Bronchus fibroblast of lung (primary cell): ENCODE measurements around the gene ITIH1. TPM values are rescaled to one million over a fixed set of nuclear protein-coding genes. Genes with fewer than 3 reads are reported as not detected.

Experiments
- total RNA-seq: library from RNA; depleted of rRNA; stranded (reverse); fragments of >200 nt; gene quantifications from 2 replicates; pipeline ENCODE4 v1.2.3, GENCODE V29; 2015

Gene ITIH1
- total RNA-seq = not detected in 2 replicates

GRCh38 chr3:52777127-52777958 is at the start of gene ITIH1:
Gene ITIH1, plus strand, starts transcription at chr3:52777599. Its CDS starts 17 bp downstream, at chr3:52777616.

GRCh38 chr3:52770496-52771333 is 6.7 kb upstream of the ITIH1 start, which contains the start of gene NEK4:
Gene NEK4, minus strand, starts transcription at chr3:52770940. Its CDS starts 194 bp downstream, at chr3:52770746.

GRCh38 chr3:52794612-52795099 is 17.3 kb downstream of the ITIH1 start, which contains the start of gene ITIH3:
Gene ITIH3, plus strand, starts transcription at chr3:52794796. Its CDS starts 8 bp downstream, at chr3:52794804.

GRCh38 chr3:52830535-52831258 is 53.3 kb downstream of the ITIH1 start, which contains the start of gene ITIH4:
Gene ITIH4, minus strand, starts transcription at chr3:52830672. Its CDS starts 30 bp downstream, at chr3:52830642.

GRCh38 chr3:52834871-52835501 is 57.6 kb downstream of the ITIH1 start, which contains the start of gene MUSTN1:
Gene MUSTN1, minus strand, starts transcription at chr3:52835019. Its CDS starts 71 bp downstream, at chr3:52834948.

Other genes with a start within 250 kb of the ITIH1 start
- 220 and 265 TPM in 2 replicates for gene NT5DC2, start 243.7 kb upstream of the ITIH1 start, total RNA-seq
- 1.2 and 20.8 TPM in 2 replicates for gene UQCC5, start 241.0 kb upstream of the ITIH1 start, total RNA-seq
- gene PBRM1, start 91.7 kb upstream of the ITIH1 start, total RNA-seq = 42.2 and 48.6 TPM in 2 replicates
- 73.6 and 87.3 TPM in 2 replicates for gene GNL3, start 91.6 kb upstream of the ITIH1 start, total RNA-seq
- 79.7 and 87.9 TPM in 2 replicates for gene GLT8D1, start 71.8 kb upstream of the ITIH1 start, total RNA-seq
- gene SPCS1, start 71.5 kb upstream of the ITIH1 start, total RNA-seq = 190 and 202 TPM in 2 replicates
- 13.8 and 14.9 TPM in 2 replicates for gene NEK4, start 6.7 kb upstream of the ITIH1 start, total RNA-seq
- not detected in 2 replicates for gene ITIH3, start 17.2 kb downstream of the ITIH1 start, total RNA-seq
- gene ITIH4, start 53.1 kb downstream of the ITIH1 start, total RNA-seq = 0.45 and 0.67 TPM in 2 replicates
- gene MUSTN1, start 57.4 kb downstream of the ITIH1 start, total RNA-seq = not detected in 2 replicates
- 11.3 and 13.8 TPM in 2 replicates for gene STIMATE, start 119.9 kb downstream of the ITIH1 start, total RNA-seq